ENCODE results near the gene EGFR.

DNA sequence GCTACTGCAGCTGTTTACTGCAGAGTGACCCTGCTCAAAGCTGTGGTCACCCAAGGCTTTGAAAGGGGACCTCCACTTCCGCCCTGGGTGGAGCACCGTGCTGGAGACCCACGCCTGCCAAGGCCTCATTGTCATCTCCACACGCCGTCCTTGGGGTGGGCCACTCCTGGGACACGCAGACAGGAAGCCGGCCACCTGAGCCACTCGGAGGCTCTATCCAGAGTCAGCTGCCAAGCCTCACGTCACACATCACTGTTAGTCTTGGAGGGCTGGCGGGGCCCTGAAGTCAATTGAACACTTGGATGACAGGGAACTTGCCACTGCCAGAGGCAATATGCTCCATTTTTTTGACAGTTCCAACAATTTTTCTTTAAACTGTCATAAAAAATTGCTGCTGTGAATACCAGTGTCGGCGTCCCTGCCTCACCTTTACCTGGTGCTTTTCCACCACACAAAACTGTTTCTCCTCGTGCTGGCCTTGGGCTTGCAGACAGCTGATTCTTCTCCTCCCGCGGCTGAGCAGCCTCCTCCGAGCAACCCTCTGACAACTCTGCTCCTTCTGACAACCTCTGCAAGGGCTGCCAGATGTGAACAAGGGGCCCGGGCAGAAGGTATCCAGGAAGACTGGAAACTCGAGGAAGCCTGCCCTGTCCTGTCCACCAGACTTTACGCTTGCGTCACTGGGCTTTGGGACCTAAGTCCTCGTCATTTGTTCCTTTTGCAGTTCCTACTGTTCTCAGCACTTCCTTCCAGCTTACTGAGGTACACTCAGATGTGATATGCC, 81.9 kb downstream of the EGFR start:
- TF ChIP-seq, protein P1, sequence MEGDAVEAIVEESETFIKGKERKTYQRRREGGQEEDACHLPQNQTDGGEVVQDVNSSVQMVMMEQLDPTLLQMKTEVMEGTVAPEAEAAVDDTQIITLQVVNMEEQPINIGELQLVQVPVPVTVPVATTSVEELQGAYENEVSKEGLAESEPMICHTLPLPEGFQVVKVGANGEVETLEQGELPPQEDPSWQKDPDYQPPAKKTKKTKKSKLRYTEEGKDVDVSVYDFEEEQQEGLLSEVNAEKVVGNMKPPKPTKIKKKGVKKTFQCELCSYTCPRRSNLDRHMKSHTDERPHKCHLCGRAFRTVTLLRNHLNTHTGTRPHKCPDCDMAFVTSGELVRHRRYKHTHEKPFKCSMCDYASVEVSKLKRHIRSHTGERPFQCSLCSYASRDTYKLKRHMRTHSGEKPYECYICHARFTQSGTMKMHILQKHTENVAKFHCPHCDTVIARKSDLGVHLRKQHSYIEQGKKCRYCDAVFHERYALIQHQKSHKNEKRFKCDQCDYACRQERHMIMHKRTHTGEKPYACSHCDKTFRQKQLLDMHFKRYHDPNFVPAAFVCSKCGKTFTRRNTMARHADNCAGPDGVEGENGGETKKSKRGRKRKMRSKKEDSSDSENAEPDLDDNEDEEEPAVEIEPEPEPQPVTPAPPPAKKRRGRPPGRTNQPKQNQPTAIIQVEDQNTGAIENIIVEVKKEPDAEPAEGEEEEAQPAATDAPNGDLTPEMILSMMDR (IDR thresholded peaks at IDR 0.05; ENCODE audit: poor library complexity), result no peak
- TF ChIP-seq EZH2phosphoT487 (IDR thresholded peaks at IDR 0.05; ENCODE audit: low read depth, severe bottlenecking, unreplicated experiment) (no peak), EZH2 (IDR thresholded peaks at IDR 0.05; ENCODE audit: borderline replicate concordance) (no peak)

Measured in hepatocyte (in vitro differentiated cells).